ENCODE results near the gene PODXL. TPM values are rescaled to one million over a fixed set of nuclear protein-coding genes. Genes with fewer than 3 reads are reported as not detected.

PODXL gene
- total RNA-seq, 4 donors from 2014 or later, result 13.2 to 40.2 (median 26.6) TPM

DNA sequence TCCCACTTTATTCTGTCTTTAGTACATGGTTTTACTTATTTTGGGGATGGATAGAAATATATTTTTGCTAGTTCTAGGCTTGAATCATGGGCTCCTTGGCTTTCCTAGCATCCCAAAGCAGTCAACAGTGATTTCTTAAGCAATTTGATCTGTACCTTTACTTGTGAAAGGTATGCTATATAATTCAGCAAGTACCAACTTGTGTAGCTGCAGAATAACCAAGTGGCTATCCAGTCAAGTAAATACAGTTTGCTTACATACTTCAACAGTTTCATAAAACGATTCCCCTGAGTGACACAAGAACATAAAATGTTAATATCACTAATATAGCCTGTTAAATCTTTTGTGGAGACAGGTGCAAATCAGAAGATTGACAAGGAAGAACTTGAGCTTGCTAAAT is 67.2 kb downstream of the PODXL start:
- ATAC-seq, result no peak
- Histone ChIP-seq H3K27me3 (no peaks in the 10 kb centered on the region), H3K4me1 (peaks cover 0 to 18% (median 0%) of the 10 kb centered on the region in 3 donors), H3K36me3 (peaks cover 0 to 17% of the 10 kb centered on the region in 2 donors), H3K4me3 (no peak overlapping the region), H3K27ac (no peak overlapping the region), H3K9me3 (no peaks in the 10 kb centered on the region)
- TF ChIP-seq EP300 (IDR thresholded peaks at IDR 0.05) (no peak), POLR2A (IDR thresholded peaks at IDR 0.05) (no peak), CTCF (IDR thresholded peaks at IDR 0.05) (no peak), POLR2AphosphoS5 (IDR thresholded peaks at IDR 0.05) (no peak)
- 69 to 83% methylated on average over 1 of the region's 1 CpG for WGBS, 2 donors (ENCODE audit: low coverage in 1 of 2)

DNA sequence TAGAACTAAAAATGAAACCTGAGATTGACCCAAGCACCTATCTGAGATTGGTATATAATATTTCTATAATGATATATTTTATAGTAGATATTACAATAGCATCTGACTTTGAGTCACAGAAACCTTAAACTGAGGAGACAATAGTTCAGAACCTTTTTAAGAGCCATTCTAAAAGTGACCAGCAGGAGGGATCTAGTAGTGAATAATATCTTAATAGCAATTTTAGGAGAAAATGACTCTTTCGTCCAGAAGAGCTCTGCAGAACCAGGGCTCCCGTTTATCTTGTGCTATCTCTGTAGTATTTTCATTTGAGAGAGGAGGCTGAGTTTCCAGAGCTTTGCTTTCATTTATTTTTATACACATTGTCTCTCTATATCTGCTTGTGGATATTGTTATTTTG is 68.1 kb downstream of the PODXL start:
- ATAC-seq, result no peak
- no peaks in the 10 kb centered on the region for H3K9me3 ChIP-seq
- no peak for TF ChIP-seq POLR2AphosphoS5 (IDR thresholded peaks at IDR 0.05)
- no peak for TF ChIP-seq EP300 (IDR thresholded peaks at IDR 0.05)
- TF ChIP-seq CTCF (IDR thresholded peaks at IDR 0.05), result no peak
- peaks cover 0 to 18% (median 0%) of the 10 kb centered on the region in 3 donors for H3K4me1 ChIP-seq
- no peak overlapping the region for H3K27ac ChIP-seq
- WGBS, 2 donors (ENCODE audit: low coverage in 1 of 2), result 55 to 62% methylated on average over 2 of the region's 2 CpGs
- H3K4me3 ChIP-seq, result no peak overlapping the region
- H3K36me3 ChIP-seq, result peaks cover 0 to 20% of the 10 kb centered on the region in 2 donors
- no peaks in the 10 kb centered on the region for H3K27me3 ChIP-seq

DNA sequence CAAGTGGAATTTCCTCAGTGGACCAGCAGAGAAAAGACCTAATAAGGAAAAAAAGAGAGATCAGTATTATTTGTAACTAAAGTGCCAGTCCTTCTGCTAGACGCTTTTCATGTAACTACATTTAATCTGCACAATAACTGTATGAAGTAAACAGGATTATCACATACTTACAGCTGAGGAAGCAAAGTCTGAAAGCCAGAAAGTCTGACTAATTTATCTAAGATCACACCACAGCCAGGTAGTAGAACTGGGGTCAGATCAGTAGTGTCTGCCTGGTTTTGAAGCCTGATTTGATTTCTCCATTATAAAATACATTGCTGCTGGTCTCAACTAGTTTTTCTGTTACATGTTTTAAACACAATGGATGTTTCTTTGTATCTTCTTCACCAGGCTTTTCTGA is 69.2 kb downstream of the PODXL start:
- Histone ChIP-seq H3K4me3 (no peak overlapping the region), H3K9me3 (no peaks in the 10 kb centered on the region), H3K27me3 (no peaks in the 10 kb centered on the region), H3K36me3 (peaks cover 0 to 25% of the 10 kb centered on the region in 2 donors), H3K4me1 (peaks cover 0 to 18% (median 0%) of the 10 kb centered on the region in 3 donors), H3K27ac (no peak overlapping the region)
- 50 to 71% methylated on average over 1 of the region's 1 CpG for WGBS, 2 donors (ENCODE audit: low coverage in 1 of 2)
- ATAC-seq, result no peak
- TF ChIP-seq POLR2AphosphoS5 (IDR thresholded peaks at IDR 0.05) (no peak), CTCF (IDR thresholded peaks at IDR 0.05) (no peak), EP300 (IDR thresholded peaks at IDR 0.05) (no peak), POLR2A (IDR thresholded peaks at IDR 0.05) (no peak)

DNA sequence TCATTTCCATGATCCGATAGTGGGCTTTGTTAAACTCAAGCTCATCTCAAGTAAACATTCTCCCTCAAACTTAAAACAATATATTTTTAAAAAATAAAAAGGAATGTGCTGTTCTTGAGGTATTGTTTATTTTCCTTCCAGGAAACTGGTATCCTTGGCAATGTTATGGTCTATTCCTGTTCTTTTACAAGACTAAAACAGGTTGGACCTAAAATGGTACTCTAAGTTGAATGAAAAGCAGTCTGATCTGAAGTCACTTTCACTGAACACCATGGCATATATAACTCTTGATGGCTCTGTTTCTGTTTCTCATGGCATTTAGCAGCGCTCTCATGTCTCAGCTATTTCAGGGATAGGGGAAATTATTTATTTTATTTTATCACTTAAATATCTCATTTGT is 70.1 kb downstream of the PODXL start:
- WGBS, 2 donors (ENCODE audit: low coverage in 1 of 2), result 83 to 90% methylated on average over 1 to 2 of the region's 2 CpGs
- H3K9me3 ChIP-seq, result no peaks in the 10 kb centered on the region
- no peak overlapping the region for H3K27ac ChIP-seq
- peaks cover 0 to 18% (median 0%) of the 10 kb centered on the region in 3 donors for H3K4me1 ChIP-seq
- no peak for ATAC-seq
- no peak for TF ChIP-seq EP300 (IDR thresholded peaks at IDR 0.05)
- no peak for TF ChIP-seq CTCF (IDR thresholded peaks at IDR 0.05)
- TF ChIP-seq POLR2AphosphoS5 (IDR thresholded peaks at IDR 0.05), result no peak
- TF ChIP-seq POLR2A (IDR thresholded peaks at IDR 0.05), result no peak
- H3K27me3 ChIP-seq, result no peaks in the 10 kb centered on the region
- peaks cover 0 to 25% of the 10 kb centered on the region in 2 donors for H3K36me3 ChIP-seq
- H3K4me3 ChIP-seq, result no peak overlapping the region

DNA sequence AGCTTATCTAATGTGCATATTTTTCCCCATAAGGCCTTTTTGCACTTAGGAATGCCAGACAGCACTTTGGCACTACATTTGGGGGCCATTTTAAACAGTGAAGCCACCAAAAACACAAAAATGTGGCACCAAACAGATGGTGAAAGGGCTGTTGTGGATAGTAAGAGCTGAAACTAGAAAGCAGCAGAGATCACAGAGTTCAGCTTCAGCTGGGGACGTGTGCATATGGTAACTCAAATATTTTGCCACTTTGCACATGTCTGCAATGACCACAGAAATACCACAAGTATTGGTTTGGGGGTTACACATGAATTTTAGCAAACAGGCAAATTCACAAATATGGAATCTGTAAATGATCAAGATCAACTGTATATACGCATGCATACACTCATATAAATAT is 72.8 kb downstream of the PODXL start:
- Histone ChIP-seq H3K4me3 (no peak overlapping the region), H3K36me3 (peaks cover 0 to 36% of the 10 kb centered on the region in 2 donors), H3K4me1 (peaks cover 0 to 22% (median 0%) of the 10 kb centered on the region in 3 donors), H3K9me3 (no peaks in the 10 kb centered on the region), H3K27ac (no peak overlapping the region), H3K27me3 (no peaks in the 10 kb centered on the region)
- WGBS, 2 donors (ENCODE audit: low coverage in 1 of 2), result 95 to 100% methylated on average over 2 of the region's 2 CpGs
- ATAC-seq, result no peak
- no peak for TF ChIP-seq POLR2A (IDR thresholded peaks at IDR 0.05)
- no peak for TF ChIP-seq CTCF (IDR thresholded peaks at IDR 0.05)

Measured in gastroesophageal sphincter (tissue), 4 donors.